ENCODE data around the gene TGFBRAP1.

The TGFBRAP1 gene

GRCh38 chr2:105238664-105239240, 90.8 kb downstream of the TGFBRAP1 start:
- DNase-seq: no peak
- TF ChIP-seq POLR2A (IDR thresholded peaks at IDR 0.05; ENCODE audit: low read length): no peak
- no peak for TF ChIP-seq GATA1 (IDR thresholded peaks at IDR 0.05; ENCODE audit: low read depth, low read length)

- no peak for TF ChIP-seq POLR2A (IDR thresholded peaks at IDR 0.05; ENCODE audit: low read length)
- no peak for TF ChIP-seq GATA1 (IDR thresholded peaks at IDR 0.05; ENCODE audit: low read depth, low read length)
- no peak for DNase-seq
Measured at GRCh38 chr2:105237045-105237765, 92.3 kb downstream of the TGFBRAP1 start.

DNA sequence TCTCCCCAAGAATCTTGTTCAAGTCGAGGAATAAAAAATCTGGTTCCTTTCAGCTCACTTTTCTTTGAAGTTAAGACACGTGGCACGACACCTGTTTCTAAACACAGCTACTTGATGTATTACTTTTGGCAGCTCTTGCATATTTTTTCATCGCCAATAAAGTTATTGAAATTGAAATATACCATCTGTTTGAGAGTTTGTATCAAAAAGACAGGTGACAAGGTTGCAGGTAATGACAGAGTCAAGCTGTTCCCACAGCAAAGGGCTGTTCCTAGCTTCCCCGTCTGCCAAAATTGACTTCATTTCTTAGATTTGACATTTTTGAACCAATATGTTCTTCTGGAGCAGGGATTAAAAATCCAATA, 93.5 kb downstream of the TGFBRAP1 start:
- DNase-seq: no peak
- TF ChIP-seq POLR2A (IDR thresholded peaks at IDR 0.05; ENCODE audit: low read length): no peak

DNA sequence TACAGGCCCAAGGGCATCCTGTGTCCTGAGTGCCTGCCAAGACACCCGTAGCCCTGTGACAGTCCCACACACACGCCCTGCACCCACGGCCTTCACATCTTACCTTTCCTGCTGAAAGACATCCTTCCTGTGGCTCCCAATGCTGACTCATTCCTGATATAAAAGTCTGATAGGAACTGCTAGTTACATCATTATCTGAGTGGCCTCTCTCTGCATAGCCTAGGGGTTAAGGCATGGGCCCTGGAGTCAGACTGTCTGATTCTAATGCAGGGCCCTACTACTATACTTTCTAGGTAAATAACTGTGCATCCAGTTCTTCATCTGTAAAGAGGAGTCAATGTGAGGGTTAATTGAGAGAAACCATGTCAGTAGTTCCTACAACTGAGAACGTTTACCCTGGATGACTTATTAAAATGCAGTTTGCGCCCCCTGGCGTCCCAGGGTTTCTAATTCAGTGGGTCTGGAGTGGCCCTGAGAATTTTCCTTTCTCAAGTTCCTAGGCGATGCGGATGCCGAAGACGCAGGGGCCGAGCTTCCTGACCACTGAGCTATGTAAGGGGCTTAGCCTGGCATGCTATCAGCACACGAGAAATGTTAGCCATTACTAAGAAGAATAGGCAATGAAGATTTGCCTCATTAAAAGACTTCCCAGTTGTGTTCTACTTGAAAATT, 94.0 kb downstream of the TGFBRAP1 start:
- peak; percentile 62 to 77 for DNase-seq

GRCh38 chr2:105231232-105231619, 98.3 kb downstream of the TGFBRAP1 start:
- no peak for DNase-seq
- TF ChIP-seq POLR2A (IDR thresholded peaks at IDR 0.05; ENCODE audit: low read length) (no peak), GATA1 (IDR thresholded peaks at IDR 0.05; ENCODE audit: low read depth, low read length) (no peak)

More for the DNA sequence above, 94.0 kb downstream of the TGFBRAP1 start:
- TF ChIP-seq GATA1 (IDR thresholded peaks at IDR 0.05; ENCODE audit: low read depth, low read length) (no peak), POLR2A (IDR thresholded peaks at IDR 0.05; ENCODE audit: low read length) (no peak)

DNA sequence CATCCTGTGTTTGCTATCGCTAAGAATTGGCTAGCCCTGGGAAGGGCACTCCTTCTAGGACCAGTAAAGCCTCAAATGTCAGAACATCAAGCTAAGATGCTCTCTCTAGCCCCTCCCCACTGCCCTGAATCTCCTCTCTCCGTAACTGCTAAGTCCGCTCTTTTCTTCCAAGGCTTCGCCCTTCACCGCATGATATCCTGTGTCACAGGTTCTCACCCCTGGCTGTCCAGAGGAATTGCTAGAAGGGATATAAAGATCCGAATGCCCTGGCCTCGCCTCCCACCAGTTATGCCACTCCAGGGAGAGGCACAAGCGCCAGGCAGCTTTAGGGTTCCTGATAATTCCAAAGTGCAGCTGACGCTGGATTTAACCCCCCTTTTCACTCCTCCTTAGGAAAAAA, 105.1 kb downstream of the TGFBRAP1 start:
- no peak for DNase-seq
- TF ChIP-seq GATA1 (IDR thresholded peaks at IDR 0.05; ENCODE audit: low read depth, low read length) (no peak), POLR2A (IDR thresholded peaks at IDR 0.05; ENCODE audit: low read length) (no peak)

DNA sequence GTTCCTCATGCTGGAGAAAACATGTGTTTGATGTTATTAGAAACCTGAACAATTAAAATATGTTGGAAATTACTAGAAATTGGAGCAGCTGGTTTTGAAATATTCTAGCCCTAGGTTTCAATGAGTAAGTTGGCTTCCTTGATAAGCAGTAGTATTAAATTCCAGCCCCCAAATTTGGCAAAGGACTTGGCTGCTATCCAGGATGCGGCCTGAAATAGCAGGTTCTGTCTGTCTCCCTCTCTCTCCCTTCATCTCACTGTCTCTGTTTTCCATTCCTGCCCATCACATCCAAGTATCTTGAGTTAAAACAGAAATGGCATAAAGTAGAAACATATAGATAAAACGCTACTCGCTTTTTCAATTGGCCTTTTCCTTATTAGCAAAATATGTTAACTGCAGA, 108.9 kb downstream of the TGFBRAP1 start:
- TF ChIP-seq GATA1 (IDR thresholded peaks at IDR 0.05; ENCODE audit: low read depth, low read length): no peak
- TF ChIP-seq POLR2A (IDR thresholded peaks at IDR 0.05; ENCODE audit: low read length): no peak
- no peak for DNase-seq

- no peak for DNase-seq
- TF ChIP-seq GATA1 (IDR thresholded peaks at IDR 0.05; ENCODE audit: low read depth, low read length) (no peak), POLR2A (IDR thresholded peaks at IDR 0.05; ENCODE audit: low read length) (no peak)
Measured at GRCh38 chr2:105215586-105216192, 113.8 kb downstream of the TGFBRAP1 start.

Data from erythroblast (primary cell).